NK-92 (cell line): ENCODE measurements around the gene ZBTB7A.
"Not testable (repeated sequence)": the region's sequence is repeated elsewhere in the genome, so short reads cannot be mapped to it uniquely, and the experiment has no call there.

Source experiments
- DNase-seq: peaks from one replicate; lab custom pipeline; 2025; ENCODE audit not compliant: unreplicated experiment; lab: John Stamatoyannopoulos, UW

The ZBTB7A gene

GRCh38 chr19:3998667-3999412, 67.9 kb downstream of the ZBTB7A start:
- DNase-seq, result not testable (repeated sequence)

- no peak for DNase-seq
These were observed 71.1 kb downstream of the ZBTB7A start for GRCh38 chr19:3995607-3996006.
